OCI-LY1 (cell line): ENCODE results near the gene EYA2.

Source experiments
- H2AFZ ChIP-seq: fragments of 200-600 bp; sonication (generic), shearing (Covaris generic); 2 replicates; pipeline ENCODE4 v1.6.0; 2014; ENCODE audit warnings: antibody characterized with exemption, mild to moderate bottlenecking, low read length
- H3F3A ChIP-seq: fragments of 200-600 bp; sonication (generic), shearing (Covaris generic); 2 replicates; pipeline ENCODE4 v1.6.0; 2014; ENCODE audit warnings: mild to moderate bottlenecking, antibody characterized with exemption, low read length, moderate library complexity; ENCODE audit not compliant: insufficient read depth
- H3K27ac ChIP-seq: fragments of 200-600 bp; sonication (generic); 2 replicates; pipeline ENCODE4 v1.5.1; 2014; ENCODE audit warnings: low read length, mixed run types, mild to moderate bottlenecking, low read depth; ENCODE audit not compliant: poor library complexity, severe bottlenecking
- H3K27me3 ChIP-seq: fragments of 200-600 bp; sonication (generic); 2 replicates; pipeline ENCODE4 v1.6.0; 2014; ENCODE audit warnings: antibody characterized with exemption, mild to moderate bottlenecking, low read length, moderate library complexity; ENCODE audit not compliant: insufficient read depth
- H3K36me3 ChIP-seq: fragments of 200-600 bp; sonication (generic); 2 replicates; pipeline ENCODE4 v1.6.1; 2014; ENCODE audit warnings: mild to moderate bottlenecking, antibody characterized with exemption, low read length, moderate library complexity, mixed read lengths; ENCODE audit not compliant: insufficient read depth
- H3K4me1 ChIP-seq: fragments of 200-600 bp; sonication (generic); 2 replicates; pipeline ENCODE4 v1.5.1; 2014; ENCODE audit warnings: mild to moderate bottlenecking, low read length, moderate library complexity; ENCODE audit not compliant: insufficient read depth, severe bottlenecking
- H3K4me2 ChIP-seq: fragments of 200-600 bp; sonication (generic), shearing (Covaris generic); 2 replicates; pipeline ENCODE4 v1.6.1; 2014; ENCODE audit warnings: low read length
- H3K4me3 ChIP-seq: fragments of 200-600 bp; sonication (generic); 2 replicates; pipeline ENCODE4 v1.5.1; 2014; ENCODE audit warnings: low read length, low read depth, mild to moderate bottlenecking, mixed read lengths; ENCODE audit not compliant: poor library complexity, severe bottlenecking
- H3K79me2 ChIP-seq: fragments of 200-600 bp; shearing (Covaris generic); 2 replicates; pipeline ENCODE4 v1.6.1; 2016; ENCODE audit warnings: mixed run types, low read length, mixed read lengths; ENCODE audit not compliant: insufficient read depth
- H3K9ac ChIP-seq: fragments of 200-600 bp; sonication (generic), shearing (Covaris generic); 2 replicates; pipeline ENCODE4 v1.6.1; 2014; ENCODE audit warnings: mild to moderate bottlenecking, low read length, mixed read lengths
- H3K9me2 ChIP-seq: fragments of 200-600 bp; sonication (generic), shearing (Covaris generic); 2 replicates; pipeline ENCODE4 v1.6.1; 2014; ENCODE audit warnings: low read depth, mild to moderate bottlenecking, low read length, mixed read lengths
- H3K9me3 ChIP-seq: fragments of 200-600 bp; shearing (Covaris generic); 2 replicates; pipeline ENCODE4 v1.6.1; 2014; ENCODE audit warnings: low read length, mixed read lengths
- H4K20me1 ChIP-seq: fragments of 200-600 bp; sonication (generic), shearing (Covaris generic); 2 replicates; pipeline ENCODE4 v1.6.0; 2016; ENCODE audit warnings: mild to moderate bottlenecking, low read length; ENCODE audit not compliant: insufficient read depth
- EZH2 ChIP-seq: fragments of 200-600 bp; sonication (generic), shearing (Covaris generic); IDR thresholded peaks from 2 replicates; pipeline ENCODE4 v1.8.0; 2017; ENCODE audit warnings: borderline replicate concordance, mixed run types, mild to moderate bottlenecking, antibody characterized with exemption, low read length, moderate library complexity, mixed read lengths
- TF ChIP-seq, protein P1 (sequence below): fragments of 200-600 bp; sonication (generic), shearing (Covaris generic); IDR thresholded peaks from 2 replicates; pipeline ENCODE4 v1.5.1; 2017; ENCODE audit warnings: mild to moderate bottlenecking, antibody characterized with exemption, low read length, moderate library complexity, mixed read lengths

The EYA2 gene

DNA sequence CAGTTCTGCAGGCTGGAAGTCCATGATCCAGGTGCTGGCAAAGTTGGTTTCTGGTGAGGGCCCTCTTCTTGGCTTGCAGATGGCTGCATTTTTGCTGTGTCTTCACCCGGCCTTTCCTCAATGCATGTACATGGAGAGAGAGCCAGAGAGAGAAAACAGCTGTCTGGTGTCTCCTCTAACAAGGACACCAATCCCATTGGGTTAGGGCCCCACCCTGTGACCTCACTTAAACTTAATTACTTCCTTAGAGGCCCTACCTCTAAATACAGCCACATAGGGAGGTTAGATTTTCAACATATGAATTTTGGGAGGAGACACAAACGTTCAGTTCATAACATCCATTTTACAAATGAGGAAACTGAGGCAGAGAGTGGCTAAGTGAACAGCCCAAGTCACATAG, 259.4 kb downstream of the EYA2 start:
- Histone ChIP-seq H3K79me2 (no peaks in the 10 kb centered on the region), H3K4me2 (no peak overlapping the region), H2AFZ (no peak overlapping the region), H3F3A (no peaks in the 10 kb centered on the region), H3K27ac (no peak overlapping the region), H3K9ac (no peak overlapping the region), H3K9me3 (no peaks in the 10 kb centered on the region), H3K36me3 (no peaks in the 10 kb centered on the region), H3K4me3 (no peak overlapping the region), H3K9me2 (no peaks in the 10 kb centered on the region), H3K4me1 (no peaks in the 10 kb centered on the region), H4K20me1 (no peaks in the 10 kb centered on the region), H3K27me3 (peaks cover 6% of the 10 kb centered on the region; the same call in 1 of the 2 replicates)
- TF ChIP-seq EZH2 = no peak
- TF ChIP-seq, protein P1, sequence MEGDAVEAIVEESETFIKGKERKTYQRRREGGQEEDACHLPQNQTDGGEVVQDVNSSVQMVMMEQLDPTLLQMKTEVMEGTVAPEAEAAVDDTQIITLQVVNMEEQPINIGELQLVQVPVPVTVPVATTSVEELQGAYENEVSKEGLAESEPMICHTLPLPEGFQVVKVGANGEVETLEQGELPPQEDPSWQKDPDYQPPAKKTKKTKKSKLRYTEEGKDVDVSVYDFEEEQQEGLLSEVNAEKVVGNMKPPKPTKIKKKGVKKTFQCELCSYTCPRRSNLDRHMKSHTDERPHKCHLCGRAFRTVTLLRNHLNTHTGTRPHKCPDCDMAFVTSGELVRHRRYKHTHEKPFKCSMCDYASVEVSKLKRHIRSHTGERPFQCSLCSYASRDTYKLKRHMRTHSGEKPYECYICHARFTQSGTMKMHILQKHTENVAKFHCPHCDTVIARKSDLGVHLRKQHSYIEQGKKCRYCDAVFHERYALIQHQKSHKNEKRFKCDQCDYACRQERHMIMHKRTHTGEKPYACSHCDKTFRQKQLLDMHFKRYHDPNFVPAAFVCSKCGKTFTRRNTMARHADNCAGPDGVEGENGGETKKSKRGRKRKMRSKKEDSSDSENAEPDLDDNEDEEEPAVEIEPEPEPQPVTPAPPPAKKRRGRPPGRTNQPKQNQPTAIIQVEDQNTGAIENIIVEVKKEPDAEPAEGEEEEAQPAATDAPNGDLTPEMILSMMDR = no peak

DNA sequence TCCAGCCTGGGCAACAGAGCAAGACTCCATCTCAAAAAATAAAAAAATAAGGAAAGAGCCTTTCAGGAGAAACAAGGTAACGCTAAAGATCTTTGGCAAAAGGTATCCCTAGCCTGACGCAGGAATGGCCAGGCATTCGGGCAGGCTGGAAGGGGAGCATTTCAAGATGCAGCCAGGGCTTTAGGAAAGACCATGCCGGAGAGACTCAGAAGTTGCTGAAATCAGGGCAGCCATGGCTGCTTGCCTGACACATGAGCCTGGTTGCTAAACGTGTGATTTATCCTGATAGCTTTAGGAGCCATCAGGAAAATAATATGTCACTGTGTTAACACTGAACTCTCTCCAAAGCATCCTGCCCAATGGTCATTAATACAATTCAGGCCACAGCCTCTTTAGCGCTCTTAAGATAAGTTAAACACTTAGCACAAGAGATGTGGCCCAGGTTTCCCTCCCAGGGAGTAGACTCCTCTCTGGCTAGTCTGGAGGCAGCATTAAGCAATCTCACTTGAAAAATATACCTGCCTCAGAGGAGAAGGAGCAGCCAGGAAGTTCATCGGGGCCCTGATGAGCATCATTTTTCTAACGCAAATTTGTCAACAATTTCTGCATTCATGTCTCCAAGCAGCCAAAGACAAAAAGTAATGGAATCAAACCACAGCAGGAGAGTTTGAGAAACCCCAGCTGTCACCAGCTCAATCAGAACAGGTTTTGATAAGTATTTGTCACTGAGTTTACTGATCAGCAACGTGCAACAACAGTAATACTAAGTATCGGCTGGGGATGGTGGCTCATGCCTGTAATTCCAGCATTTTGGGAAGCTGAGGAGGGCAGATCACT, 261.9 kb downstream of the EYA2 start:
- no peak overlapping the region for H2AFZ ChIP-seq

DNA sequence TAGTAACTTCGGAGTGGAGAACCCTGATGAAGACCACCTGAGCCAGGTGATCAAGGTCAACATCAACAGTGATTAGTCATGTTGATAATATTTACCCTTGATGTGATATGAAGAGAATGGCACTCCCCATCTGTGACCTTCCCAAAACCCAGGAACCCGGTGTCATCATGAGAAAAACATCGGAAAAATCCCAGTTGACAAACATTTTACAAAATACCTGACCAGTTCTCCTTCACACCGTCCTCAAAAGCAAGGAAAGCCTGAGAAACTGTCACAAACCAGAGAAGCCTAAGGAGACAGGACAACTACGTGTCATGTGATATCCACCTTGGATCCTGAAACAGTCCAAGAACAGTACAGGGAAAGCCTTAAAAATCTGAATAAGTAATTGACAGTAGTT, 264.5 kb downstream of the EYA2 start:
- Histone ChIP-seq H3K27me3 (peaks cover 12% of the 10 kb centered on the region; the same call in 1 of the 2 replicates), H3F3A (no peaks in the 10 kb centered on the region), H2AFZ (no peak overlapping the region), H3K9me2 (no peaks in the 10 kb centered on the region), H3K4me2 (no peak overlapping the region), H3K36me3 (no peaks in the 10 kb centered on the region), H3K79me2 (no peaks in the 10 kb centered on the region), H4K20me1 (no peaks in the 10 kb centered on the region), H3K4me3 (no peak overlapping the region), H3K9me3 (no peaks in the 10 kb centered on the region), H3K4me1 (no peaks in the 10 kb centered on the region), H3K27ac (no peak overlapping the region), H3K9ac (no peak overlapping the region)
- TF ChIP-seq, protein P1 = no peak
- no peak for TF ChIP-seq EZH2

More for the DNA sequence above, 261.9 kb downstream of the EYA2 start:
- no peaks in the 10 kb centered on the region for H4K20me1 ChIP-seq
- H3K9me2 ChIP-seq = no peaks in the 10 kb centered on the region
- no peaks in the 10 kb centered on the region for H3F3A ChIP-seq
- no peaks in the 10 kb centered on the region for H3K36me3 ChIP-seq
- no peak overlapping the region for H3K4me3 ChIP-seq
- no peaks in the 10 kb centered on the region for H3K4me1 ChIP-seq
- H3K9me3 ChIP-seq = no peaks in the 10 kb centered on the region
- no peak overlapping the region for H3K27ac ChIP-seq
- H3K9ac ChIP-seq = no peak overlapping the region
- no peak overlapping the region for H3K4me2 ChIP-seq
- peaks cover 6% of the 10 kb centered on the region; the same call in 1 of the 2 replicates for H3K27me3 ChIP-seq
- no peaks in the 10 kb centered on the region for H3K79me2 ChIP-seq
- no peak for TF ChIP-seq EZH2
- TF ChIP-seq, protein P1 = no peak
